IMR-90 (cell line): ENCODE data around the gene FLT3. TPM values are rescaled to one million over a fixed set of nuclear protein-coding genes. Genes with fewer than 3 reads are reported as not detected.

ENCODE experiments used
- ATAC-seq: fragments of 200-7000 bp; cut with Tn5 transposase; 2 replicates; pipeline ENCODE4 v1.9.1; 2020; ENCODE audit warnings: low read depth, mild to moderate bottlenecking, moderate library complexity
- BruUV-seq: library from RNA; stranded (reverse); fragments of 400-500 nt; replicated peaks from 2 replicates; lab custom pipeline; 2021; lab: Mats Ljungman, UMichigan
- CTCF ChIA-PET: fragments of 300-600 bp; formaldehyde crosslinking; extraction: SDS; loops from one replicate; lab custom pipeline; 2021; ENCODE audit warnings: antibody characterized with exemption; lab: Yijun Ruan, JAX
- POLR2A ChIA-PET: fragments of 300-600 bp; sonication (Branson Sonifier 250); formaldehyde crosslinking; loops from one replicate; lab custom pipeline; 2022; ENCODE audit warnings: antibody characterized with exemption; ENCODE audit not compliant: unreplicated experiment; lab: Charles Lee
- DNase-seq: peaks from one replicate; pipeline ENCODE4 v3.0.0; 2013
- H2AFZ ChIP-seq: replicated peaks from 2 replicates; pipeline ENCODE3; 2013; ENCODE audit warnings: low read length, mild to moderate bottlenecking; ENCODE audit not compliant: poor library complexity
- H2AK5ac ChIP-seq: 2 replicates; pipeline ENCODE4 v1.6.1; 2013; ENCODE audit warnings: low read depth, low read length, inconsistent platforms
- H2AK9ac ChIP-seq: replicated peaks from 2 replicates; pipeline ENCODE3; 2013; ENCODE audit warnings: mild to moderate bottlenecking, low read depth, low read length, moderate library complexity; ENCODE audit not compliant: poor library complexity
- H2BK120ac ChIP-seq: 2 replicates; pipeline ENCODE4 v1.6.1; 2013; ENCODE audit warnings: low read depth, low read length, inconsistent platforms
- H2BK15ac ChIP-seq: 3 replicates; pipeline ENCODE4 v1.6.1; 2013; ENCODE audit warnings: low read depth, low read length, inconsistent platforms
- H2BK20ac ChIP-seq: 2 replicates; pipeline ENCODE4 v1.6.1; 2013; ENCODE audit warnings: low read depth, mild to moderate bottlenecking, inconsistent platforms, low read length, moderate library complexity
- H2BK5ac ChIP-seq: 2 replicates; pipeline ENCODE4 v1.6.1; 2013; ENCODE audit warnings: mild to moderate bottlenecking, low read depth, low read length, inconsistent platforms; ENCODE audit not compliant: poor library complexity, severe bottlenecking
- H3K14ac ChIP-seq: replicated peaks from 2 replicates; pipeline ENCODE4 v1.6.1; 2013; ENCODE audit warnings: low read depth, low read length, inconsistent platforms
- H3K18ac ChIP-seq: 2 replicates; pipeline ENCODE4 v1.6.1; 2013; ENCODE audit warnings: low read depth, low read length, control low read depth
- H3K23ac ChIP-seq: 2 replicates; pipeline ENCODE4 v1.6.1; 2013; ENCODE audit warnings: low read depth, low read length, inconsistent platforms
- H3K27ac ChIP-seq: 2 replicates; pipeline ENCODE4 v1.5.1; 2013; ENCODE audit warnings: mild to moderate bottlenecking, control low read depth, low read length; ENCODE audit not compliant: insufficient read depth
- H3K27me3 ChIP-seq: 2 replicates; pipeline ENCODE4 v1.6.1; 2013; ENCODE audit warnings: low read length; ENCODE audit not compliant: control insufficient read depth, insufficient read depth
- H3K36me3 ChIP-seq: 2 replicates; pipeline ENCODE4 v1.6.1; 2013; ENCODE audit warnings: low read length, mixed read lengths; ENCODE audit not compliant: control insufficient read depth, insufficient read depth
- H3K4ac ChIP-seq: 2 replicates; pipeline ENCODE4 v1.6.1; 2013; ENCODE audit warnings: low read depth, low read length, inconsistent platforms
- H3K4me1 ChIP-seq: 2 replicates; pipeline ENCODE4 v1.6.1; 2013; ENCODE audit warnings: low read length, mixed read lengths; ENCODE audit not compliant: control insufficient read depth, insufficient read depth
- H3K4me2 ChIP-seq: 2 replicates; pipeline ENCODE4 v1.6.1; 2013; ENCODE audit warnings: low read depth, mild to moderate bottlenecking, control low read depth, low read length, moderate library complexity
- H3K4me3 ChIP-seq: 2 replicates; pipeline ENCODE4 v1.5.1; 2013; ENCODE audit warnings: low read depth, mild to moderate bottlenecking, control low read depth, low read length, moderate library complexity; ENCODE audit not compliant: insufficient read depth
- H3K56ac ChIP-seq: 2 replicates; pipeline ENCODE4 v1.6.1; 2013; ENCODE audit warnings: low read length, inconsistent platforms; ENCODE audit not compliant: insufficient read depth; ENCODE audit errors: extremely low read depth
- H3K79me1 ChIP-seq, 2 experiments: 2 replicates each; pipeline ENCODE4 v1.6.1; 2013; ENCODE audit warnings: low read length in 2 of 2, inconsistent platforms in 1 of 2, low read depth in 1 of 2
- H3K9ac ChIP-seq: 2 replicates; pipeline ENCODE4 v1.6.1; 2013; ENCODE audit warnings: low read depth, low read length, control low read depth
- H3K9me1 ChIP-seq: 2 replicates; pipeline ENCODE4 v1.6.1; 2013; ENCODE audit warnings: low read length, inconsistent platforms; ENCODE audit not compliant: insufficient read depth
- H3K9me3 ChIP-seq: 2 replicates; pipeline ENCODE4 v1.6.1; 2013; ENCODE audit warnings: low read length; ENCODE audit not compliant: control insufficient read depth, insufficient read depth
- H4K20me1 ChIP-seq: 2 replicates; pipeline ENCODE4 v1.6.1; 2013; ENCODE audit warnings: low read length, inconsistent platforms; ENCODE audit not compliant: insufficient read depth
- H4K5ac ChIP-seq: 2 replicates; pipeline ENCODE4 v1.6.1; 2013; ENCODE audit warnings: mild to moderate bottlenecking, low read depth, low read length, control low read depth
- H4K8ac ChIP-seq, 2 experiments: 2 replicates each; pipeline ENCODE4 v1.6.1; 2013; ENCODE audit warnings: low read depth in 2 of 2, low read length in 2 of 2, control low read depth in 1 of 2, inconsistent platforms in 1 of 2
- H4K91ac ChIP-seq: 2 replicates; pipeline ENCODE4 v1.6.1; 2013; ENCODE audit warnings: low read depth, low read length, inconsistent platforms; ENCODE audit not compliant: insufficient read depth
- BHLHE40 ChIP-seq: fragments of 150-350 bp; IDR thresholded peaks from 2 replicates; pipeline ENCODE4 v1.6.1; 2016; ENCODE audit warnings: mild to moderate bottlenecking, low read depth, low read length
- CEBPB ChIP-seq: IDR thresholded peaks from 2 replicates; pipeline ENCODE4 v1.6.1; 2012; ENCODE audit warnings: low read depth, low read length, improper control_type of control experiment
- CHD1 ChIP-seq: IDR thresholded peaks from 2 replicates; pipeline ENCODE4 v1.6.1; 2012; ENCODE audit warnings: low read depth, low read length, improper control_type of control experiment
- FOS ChIP-seq: fragments of 150-350 bp; IDR thresholded peaks from 2 replicates; pipeline ENCODE4 v1.6.1; 2016; ENCODE audit warnings: low read depth, low read length
- MAFK ChIP-seq: IDR thresholded peaks from 2 replicates; pipeline ENCODE4 v1.6.1; 2012; ENCODE audit warnings: low read depth, low read length, improper control_type of control experiment
- MAZ ChIP-seq: IDR thresholded peaks from 2 replicates; pipeline ENCODE4 v1.6.1; 2012; ENCODE audit warnings: low read depth, mild to moderate bottlenecking, low read length, improper control_type of control experiment, moderate library complexity, borderline replicate concordance
- MXI1 ChIP-seq: IDR thresholded peaks from 2 replicates; pipeline ENCODE4 v1.6.1; 2012; ENCODE audit warnings: low read depth, mild to moderate bottlenecking, low read length, moderate library complexity, borderline replicate concordance
- NFE2L2 ChIP-seq: fragments of 150-350 bp; IDR thresholded peaks from 2 replicates; pipeline ENCODE4 v1.6.1; 2016; ENCODE audit warnings: low read depth, mild to moderate bottlenecking, low read length
- POLR2A ChIP-seq: IDR thresholded peaks from 2 replicates; pipeline ENCODE4 v1.6.1; 2012; ENCODE audit warnings: mild to moderate bottlenecking, low read depth, low read length
- RAD21 ChIP-seq: IDR thresholded peaks from 2 replicates; pipeline ENCODE4 v1.6.1; 2012; ENCODE audit warnings: low read length, improper control_type of control experiment
- RCOR1 ChIP-seq: IDR thresholded peaks from 2 replicates; pipeline ENCODE4 v1.6.1; 2012; ENCODE audit warnings: mild to moderate bottlenecking, low read length, improper control_type of control experiment; ENCODE audit not compliant: insufficient replicate concordance
- RFX5 ChIP-seq: IDR thresholded peaks from 2 replicates; pipeline ENCODE4 v1.8.0; 2012; ENCODE audit warnings: low read depth, mild to moderate bottlenecking, low read length, moderate library complexity
- SMC3 ChIP-seq: fragments of 150-350 bp; IDR thresholded peaks from 2 replicates; pipeline ENCODE4 v1.6.1; 2016; ENCODE audit warnings: low read depth, mild to moderate bottlenecking, antibody characterized with exemption, low read length, moderate library complexity
- WGBS, 2 experiments: methylation state at CpG; one replicate each; pipeline versions ENCODE4 v1.1.5 to v1.1.7; 2013; ENCODE audit warnings: missing lambda C conversion rate in 2 of 2; ENCODE audit not compliant: insufficient read length in 1 of 2; ENCODE audit errors: extremely low coverage in 2 of 2; 5-methylcytosine and 5-hydroxymethylcytosine counted together
- dilution Hi-C: fragments of 300-500 bp; cut with HindIII; formaldehyde crosslinking; loops from one replicate; pipeline ENCODE4 v1.14.3; 2018; ENCODE audit warnings: low sequenced_read_pairs; ENCODE audit not compliant: unreplicated experiment
- in situ Hi-C: fragments of 300-500 bp; cut with MboI; formaldehyde crosslinking; loops from 3 replicates; pipeline ENCODE4 v1.14.3; 2019; ENCODE audit warnings: low sequenced_read_pairs, inconsistent platforms, mixed read lengths
- intact Hi-C: fragments of 100-400 bp; cut with micrococcal nuclease; formaldehyde crosslinking; loops from 2 replicates; pipeline ENCODE4 v1.10.0; 2022
- polyA plus RNA-seq, 3 experiments: library from polyadenylated mRNA; depleted of rRNA; stranded (reverse); fragments of >200 nt; gene quantifications; 2 replicates each; pipeline ENCODE4 v1.2.3, GENCODE V29; 2012; ENCODE audit warnings: low replicate concordance in 1 of 3
- total RNA-seq: library from RNA; depleted of rRNA; stranded (reverse); fragments of >200 nt; gene quantifications from 2 replicates; pipeline ENCODE4 v1.2.3, GENCODE V29; 2012
- TF ChIP-seq, protein P1 (sequence below): conservative IDR thresholded peaks from 2 replicates; pipeline ENCODE4 v1.5.1; 2012; ENCODE audit warnings: mild to moderate bottlenecking, low read depth, low read length, improper control_type of control experiment
- TF ChIP-seq, protein P2 (sequence below): fragments of 150-350 bp; IDR thresholded peaks from 2 replicates; pipeline ENCODE4 v1.6.1; 2016; ENCODE audit warnings: low read depth, mild to moderate bottlenecking, low read length, moderate library complexity, borderline replicate concordance
- TF ChIP-seq, protein P3 (sequence below): fragments of 150-350 bp; IDR thresholded peaks from 2 replicates; pipeline ENCODE4 v1.6.1; 2017; ENCODE audit warnings: mild to moderate bottlenecking, antibody characterized with exemption, low read length, low read depth

FLT3 gene
- total and polyA plus RNA-seq, 2 of the 4 experiments (the other 2 are of a cell fraction), result not detected

DNA sequence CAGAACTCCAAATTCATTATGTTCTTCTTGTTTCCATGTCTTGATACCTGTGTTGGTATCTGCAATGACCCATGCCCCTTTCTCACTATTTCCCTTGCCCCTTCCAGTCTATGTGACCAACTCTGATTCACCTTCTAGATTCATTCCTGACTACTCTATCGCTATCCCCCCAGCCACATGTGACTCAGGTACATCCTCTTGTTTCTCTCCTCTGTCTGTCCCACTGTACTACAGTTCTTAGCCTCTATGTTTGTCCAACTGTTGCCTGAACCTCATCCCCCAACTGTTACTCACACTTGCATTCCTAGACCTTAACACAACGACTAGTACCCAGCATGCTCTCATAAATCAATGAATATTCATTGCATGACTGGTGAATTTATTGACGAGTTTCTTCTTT lies 10.0 kb upstream of the FLT3 start:
- ChIA-PET CTCF (interaction anchor here (0.8 kb wide), 1 partner anchor 19 kb away, joined by 3 read pairs; no protein-coding TSS in a partner anchor), POLR2A (no interaction called here)
- no peaks in the 10 kb centered on the region for H3K4me1 ChIP-seq
- H3K9ac ChIP-seq, result no peak overlapping the region
- intact Hi-C loops, result no loop called here
- H3K27ac ChIP-seq, result no peak overlapping the region
- H3K36me3 ChIP-seq, result no peaks in the 10 kb centered on the region
- H3K9me3 ChIP-seq, result no peaks in the 10 kb centered on the region
- no peak overlapping the region for H2AK9ac ChIP-seq
- no peak overlapping the region for H3K56ac ChIP-seq
- H3K4ac ChIP-seq, result no peak overlapping the region
- no peaks in the 10 kb centered on the region for H3K79me1 ChIP-seq
- H2BK120ac ChIP-seq, result no peak overlapping the region
- no peak overlapping the region for H3K23ac ChIP-seq
- ATAC-seq (no peak), DNase-seq (no peak)
- in situ Hi-C loops, result no loop called here
- dilution Hi-C loops, result no loop called here
- TF ChIP-seq, protein P1, sequence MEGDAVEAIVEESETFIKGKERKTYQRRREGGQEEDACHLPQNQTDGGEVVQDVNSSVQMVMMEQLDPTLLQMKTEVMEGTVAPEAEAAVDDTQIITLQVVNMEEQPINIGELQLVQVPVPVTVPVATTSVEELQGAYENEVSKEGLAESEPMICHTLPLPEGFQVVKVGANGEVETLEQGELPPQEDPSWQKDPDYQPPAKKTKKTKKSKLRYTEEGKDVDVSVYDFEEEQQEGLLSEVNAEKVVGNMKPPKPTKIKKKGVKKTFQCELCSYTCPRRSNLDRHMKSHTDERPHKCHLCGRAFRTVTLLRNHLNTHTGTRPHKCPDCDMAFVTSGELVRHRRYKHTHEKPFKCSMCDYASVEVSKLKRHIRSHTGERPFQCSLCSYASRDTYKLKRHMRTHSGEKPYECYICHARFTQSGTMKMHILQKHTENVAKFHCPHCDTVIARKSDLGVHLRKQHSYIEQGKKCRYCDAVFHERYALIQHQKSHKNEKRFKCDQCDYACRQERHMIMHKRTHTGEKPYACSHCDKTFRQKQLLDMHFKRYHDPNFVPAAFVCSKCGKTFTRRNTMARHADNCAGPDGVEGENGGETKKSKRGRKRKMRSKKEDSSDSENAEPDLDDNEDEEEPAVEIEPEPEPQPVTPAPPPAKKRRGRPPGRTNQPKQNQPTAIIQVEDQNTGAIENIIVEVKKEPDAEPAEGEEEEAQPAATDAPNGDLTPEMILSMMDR, result no peak
- TF ChIP-seq MAFK (no peak), RCOR1 (no peak), BHLHE40 (no peak), CHD1 (no peak), POLR2A (no peak), FOS (no peak), RFX5 (no peak), RAD21 (no peak), CEBPB (no peak), MAZ (no peak), SMC3 (no peak), NFE2L2 (no peak), MXI1 (no peak)
- TF ChIP-seq, protein P2, sequence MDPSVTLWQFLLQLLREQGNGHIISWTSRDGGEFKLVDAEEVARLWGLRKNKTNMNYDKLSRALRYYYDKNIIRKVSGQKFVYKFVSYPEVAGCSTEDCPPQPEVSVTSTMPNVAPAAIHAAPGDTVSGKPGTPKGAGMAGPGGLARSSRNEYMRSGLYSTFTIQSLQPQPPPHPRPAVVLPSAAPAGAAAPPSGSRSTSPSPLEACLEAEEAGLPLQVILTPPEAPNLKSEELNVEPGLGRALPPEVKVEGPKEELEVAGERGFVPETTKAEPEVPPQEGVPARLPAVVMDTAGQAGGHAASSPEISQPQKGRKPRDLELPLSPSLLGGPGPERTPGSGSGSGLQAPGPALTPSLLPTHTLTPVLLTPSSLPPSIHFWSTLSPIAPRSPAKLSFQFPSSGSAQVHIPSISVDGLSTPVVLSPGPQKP, result no peak
- TF ChIP-seq, protein P3, sequence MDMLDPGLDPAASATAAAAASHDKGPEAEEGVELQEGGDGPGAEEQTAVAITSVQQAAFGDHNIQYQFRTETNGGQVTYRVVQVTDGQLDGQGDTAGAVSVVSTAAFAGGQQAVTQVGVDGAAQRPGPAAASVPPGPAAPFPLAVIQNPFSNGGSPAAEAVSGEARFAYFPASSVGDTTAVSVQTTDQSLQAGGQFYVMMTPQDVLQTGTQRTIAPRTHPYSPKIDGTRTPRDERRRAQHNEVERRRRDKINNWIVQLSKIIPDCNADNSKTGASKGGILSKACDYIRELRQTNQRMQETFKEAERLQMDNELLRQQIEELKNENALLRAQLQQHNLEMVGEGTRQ, result no peak
- no peak overlapping the region for H2BK5ac ChIP-seq
- H2AFZ ChIP-seq, result no peak overlapping the region
- no peak overlapping the region for H4K91ac ChIP-seq
- no peak overlapping the region for H3K14ac ChIP-seq
- no peak overlapping the region for H3K4me3 ChIP-seq
- H3K18ac ChIP-seq, result no peak overlapping the region
- no TSS peak for BruUV-seq
- H2BK20ac ChIP-seq, result no peak overlapping the region
- no peak overlapping the region for H2BK15ac ChIP-seq
- no peaks in the 10 kb centered on the region for H3K9me1 ChIP-seq
- 78% methylated on average over 1 of the region's 3 CpGs; no CpG with 5 or more reads in 1 of the 2 experiments for WGBS, 2 experiments
- no peak overlapping the region for H4K5ac ChIP-seq
- no peak overlapping the region for H3K4me2 ChIP-seq
- H4K8ac ChIP-seq, result no peak overlapping the region
- H4K20me1 ChIP-seq, result no peaks in the 10 kb centered on the region
- H3K27me3 ChIP-seq, result peaks cover 4% of the 10 kb centered on the region
- H2AK5ac ChIP-seq, result no peak overlapping the region
